HG02840 (cell line): ENCODE results near the gene HRAS.
A peak's percentile ranks its signal among the peaks of the same experiment; 100 is the strongest.

Experiments
- ATAC-seq: cut with Tn5 transposase; IDR thresholded peaks from one replicate; pipeline ENCODE4 v1.9.1; 2021; ENCODE audit warnings: mild to moderate bottlenecking, moderate library complexity, moderate number of reproducible peaks; ENCODE audit not compliant: unreplicated experiment, low FRiP score

The HRAS gene

DNA sequence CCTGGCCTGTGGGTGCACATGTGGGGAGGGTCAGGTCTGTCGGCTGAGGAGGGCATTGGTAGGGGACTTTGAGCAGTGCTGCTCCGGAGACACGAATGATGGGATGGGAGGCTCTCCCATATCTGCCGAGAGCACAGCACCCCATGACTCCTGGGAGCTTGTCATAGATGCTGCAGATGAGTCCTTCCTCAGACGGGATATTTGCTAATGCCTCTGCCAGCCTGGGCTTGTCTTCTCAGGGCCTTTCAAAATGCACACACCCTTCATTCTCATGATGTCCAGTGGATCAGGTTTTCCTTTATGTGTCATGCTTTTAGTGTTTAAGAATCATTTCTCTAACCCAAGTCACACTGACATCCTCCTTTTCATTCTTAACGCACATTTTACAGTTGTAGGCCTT, 20.2 kb downstream of the HRAS start:
- no peak for ATAC-seq

- ATAC-seq, result no peak
Observed at GRCh38 chr11:514606-515005, 20.8 kb downstream of the HRAS start.

DNA sequence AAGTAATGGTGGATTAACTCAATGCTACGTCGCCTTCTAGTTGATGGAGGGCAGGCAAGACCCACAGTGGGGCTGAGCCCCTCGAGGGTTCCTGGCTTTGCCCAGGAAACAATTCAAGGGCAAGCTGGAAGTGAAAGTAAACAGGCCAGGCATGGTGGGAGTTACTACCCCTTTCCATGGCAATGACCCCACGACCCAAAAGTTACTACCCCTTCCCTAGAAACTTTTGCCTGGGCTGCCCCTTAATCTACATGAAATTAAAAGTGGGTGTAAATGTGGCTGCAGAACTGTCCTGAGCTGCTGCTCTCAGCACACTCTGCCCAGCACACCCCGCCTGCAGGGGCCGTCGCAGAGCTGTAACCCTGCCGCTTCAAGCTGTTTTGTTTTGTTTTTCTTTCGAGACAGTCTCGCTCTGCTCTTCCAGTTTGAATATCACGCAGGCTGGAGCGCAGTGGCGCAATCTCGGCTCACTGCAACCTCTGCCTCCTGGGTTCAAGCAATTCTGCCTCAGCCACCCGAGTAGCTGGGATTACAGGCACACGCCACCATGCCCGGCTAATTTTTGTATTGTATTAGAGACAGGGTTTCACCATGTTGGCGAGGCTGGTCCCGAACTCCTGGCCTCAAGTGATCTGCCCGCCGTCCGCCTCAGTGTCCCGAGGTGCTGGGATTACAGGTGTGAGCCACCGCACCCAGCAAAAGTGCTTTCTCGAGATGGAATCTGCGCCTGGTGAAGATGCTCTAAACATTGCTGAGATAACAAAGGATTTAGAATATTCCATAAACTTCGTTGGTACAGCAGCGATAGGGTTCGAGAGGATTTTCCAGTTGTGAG, 22.4 kb downstream of the HRAS start:
- no peak for ATAC-seq

DNA sequence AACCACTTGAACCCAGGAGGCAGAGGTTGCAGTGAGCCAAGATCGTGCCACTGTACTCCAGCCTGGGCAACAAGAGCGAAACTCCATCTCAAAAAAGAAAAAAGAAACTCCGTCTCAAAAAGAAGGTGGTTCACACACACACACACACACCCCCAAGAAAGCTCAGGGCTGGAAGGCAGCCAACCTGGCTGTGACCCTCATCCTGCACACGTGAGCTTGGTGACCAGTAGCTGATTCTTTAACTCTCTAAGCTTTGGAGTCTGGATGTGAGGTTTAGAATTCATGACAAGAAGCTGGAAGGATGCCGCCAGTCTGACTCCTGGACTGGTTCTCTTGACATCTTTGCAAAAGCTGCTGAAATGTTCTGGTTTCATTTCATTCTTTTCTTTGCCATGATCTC, 26.4 kb downstream of the HRAS start:
- ATAC-seq, result no peak

DNA sequence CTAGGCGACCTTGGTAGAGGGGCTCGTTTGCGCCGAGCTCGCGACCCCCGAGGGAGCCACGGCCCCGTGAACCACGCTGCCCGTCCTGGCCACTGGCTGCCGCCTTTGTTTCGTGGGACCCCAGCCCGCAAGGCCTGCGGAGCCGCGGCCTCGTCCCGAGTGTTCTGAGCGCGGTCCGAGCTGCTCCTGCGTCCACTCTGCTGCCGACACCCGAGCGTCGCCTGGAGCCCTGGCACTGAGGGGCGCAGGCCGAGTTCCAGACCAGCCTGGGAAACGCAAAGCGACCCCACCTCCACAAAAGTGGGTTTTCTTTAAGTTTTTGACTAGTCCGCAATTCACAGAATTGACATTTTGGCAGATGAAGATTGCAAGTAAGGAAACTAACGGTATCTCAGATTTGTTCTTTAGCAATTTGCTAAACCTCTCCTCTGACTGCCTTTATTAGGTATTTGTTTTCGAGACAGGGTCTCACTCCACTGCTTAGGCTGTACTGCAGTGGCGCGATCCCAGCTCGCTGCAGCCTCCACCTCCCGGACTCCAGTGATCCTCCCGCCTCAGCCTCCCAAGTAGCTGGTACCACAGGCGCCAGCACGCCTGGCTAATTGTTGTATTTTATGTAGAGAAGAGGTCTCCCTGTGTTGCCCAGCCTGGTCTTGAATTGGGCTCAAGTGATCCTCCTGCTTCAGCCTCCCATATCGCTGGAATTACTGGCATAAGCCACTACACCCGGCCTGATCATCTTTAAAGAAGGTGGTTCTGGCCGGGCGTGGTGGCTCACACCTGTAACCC, 27.5 kb downstream of the HRAS start:
- ATAC-seq, result no peak

GRCh38 chr11:506995-507726, 28.2 kb downstream of the HRAS start, which contains the start of gene RNH1:
TSS of gene RNH1 (minus strand) at chr11:507242. CDS start at chr11:502162, 5,080 bp downstream.
- peak; percentile 43 for ATAC-seq

DNA sequence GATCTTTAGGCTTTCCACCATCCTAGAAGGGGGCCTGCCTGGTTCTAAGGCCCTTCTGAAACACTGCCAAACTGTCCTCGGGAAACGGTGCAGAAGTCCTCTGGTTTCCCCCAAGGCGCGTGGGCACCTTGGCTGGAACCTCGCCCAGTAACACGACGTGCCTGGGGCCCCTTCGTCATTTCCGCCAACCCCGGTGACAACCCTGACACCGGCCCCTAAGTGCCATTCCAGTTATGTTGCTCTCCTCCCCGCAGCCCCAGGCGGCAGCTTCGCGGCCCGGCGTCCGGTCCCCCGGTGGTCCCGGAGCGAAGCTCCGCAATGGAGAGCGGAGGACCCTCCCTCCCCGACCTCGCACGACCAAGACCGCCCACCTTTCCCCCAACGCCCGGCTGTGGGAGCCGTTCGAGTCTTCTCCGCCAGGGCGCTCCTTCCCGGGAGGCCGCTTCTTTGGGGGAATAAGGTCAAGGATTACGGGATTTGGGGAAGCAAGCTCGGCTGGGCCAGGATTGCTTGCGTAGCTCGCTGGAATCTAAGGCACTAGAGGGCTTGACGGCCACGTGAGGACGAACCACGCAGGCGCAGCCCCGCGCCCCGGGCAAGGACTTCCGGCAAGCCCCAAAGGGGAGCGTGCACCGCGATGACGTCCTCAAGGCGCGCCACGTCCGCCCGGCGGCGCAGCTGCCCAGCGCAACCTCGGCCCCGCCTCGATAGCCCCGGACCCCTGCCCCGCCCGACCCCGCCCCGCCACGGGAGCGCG, 29.0 kb downstream of the HRAS start:
- ATAC-seq, result peak; percentile 77

DNA sequence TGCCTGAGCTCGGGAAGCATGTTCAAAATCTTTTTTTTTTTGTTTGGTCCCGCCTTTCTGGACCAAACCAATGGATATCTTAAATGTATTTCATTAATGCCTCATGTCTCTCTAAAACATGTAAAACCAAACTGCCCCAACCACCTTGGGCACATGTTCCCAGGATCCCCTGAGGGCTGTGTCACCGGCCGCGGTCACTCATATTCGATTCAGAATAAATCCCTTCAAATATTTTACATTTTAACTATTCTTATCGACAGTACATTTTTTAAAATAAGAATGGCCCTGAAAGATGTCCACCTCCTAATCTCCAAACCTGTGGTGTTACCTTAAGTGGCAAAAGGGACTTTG, 30.4 kb downstream of the HRAS start:
- no peak for ATAC-seq

DNA sequence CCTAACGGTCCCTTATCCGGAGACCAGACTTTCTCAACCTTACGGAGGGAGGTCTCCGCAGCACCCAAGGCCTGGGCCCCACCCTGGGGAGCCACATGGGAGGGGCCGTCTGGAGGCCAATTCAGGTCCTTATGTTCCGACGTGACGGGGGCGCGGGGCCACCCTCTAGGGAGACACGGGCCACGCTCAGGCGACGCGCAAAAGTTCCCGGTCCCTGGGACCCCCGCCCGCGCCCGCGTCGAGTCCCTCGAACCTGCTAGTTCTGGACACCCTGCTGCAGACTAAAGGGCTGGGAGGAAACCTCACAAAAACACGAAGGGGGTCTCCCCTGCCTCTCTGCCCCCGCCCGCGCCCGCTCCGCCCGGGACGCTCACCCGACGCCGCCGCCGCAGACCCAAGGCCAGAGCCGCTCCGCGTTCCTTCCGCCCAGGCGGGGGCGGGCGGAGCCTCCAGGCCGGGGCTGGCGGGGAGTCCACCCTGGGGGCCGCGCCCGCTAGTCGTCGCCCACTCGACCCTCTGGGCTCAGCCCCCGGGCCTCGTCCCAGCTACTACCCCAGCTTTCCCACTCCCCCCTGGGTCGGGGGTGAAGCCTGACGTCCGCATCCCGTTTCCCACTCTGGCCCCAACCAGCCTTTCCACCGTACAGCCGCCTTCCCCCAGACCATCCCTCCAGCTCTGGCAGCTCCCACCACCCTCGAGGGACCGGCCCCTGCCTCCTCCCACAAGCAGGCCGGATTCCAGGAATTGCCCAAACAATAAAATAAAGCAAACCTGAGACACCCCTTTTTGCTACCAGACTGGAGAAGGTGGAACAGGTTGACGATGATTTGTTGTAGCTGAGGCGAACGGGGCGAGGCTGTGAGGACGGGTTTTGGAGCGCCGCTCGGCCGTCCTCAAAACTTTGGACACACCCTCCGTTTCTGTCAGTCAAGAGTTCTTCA, 31.1 kb downstream of the HRAS start:
- no peak for ATAC-seq

GRCh38 chr11:503179-503981, 32.0 kb downstream of the HRAS start:
- no peak for ATAC-seq

DNA sequence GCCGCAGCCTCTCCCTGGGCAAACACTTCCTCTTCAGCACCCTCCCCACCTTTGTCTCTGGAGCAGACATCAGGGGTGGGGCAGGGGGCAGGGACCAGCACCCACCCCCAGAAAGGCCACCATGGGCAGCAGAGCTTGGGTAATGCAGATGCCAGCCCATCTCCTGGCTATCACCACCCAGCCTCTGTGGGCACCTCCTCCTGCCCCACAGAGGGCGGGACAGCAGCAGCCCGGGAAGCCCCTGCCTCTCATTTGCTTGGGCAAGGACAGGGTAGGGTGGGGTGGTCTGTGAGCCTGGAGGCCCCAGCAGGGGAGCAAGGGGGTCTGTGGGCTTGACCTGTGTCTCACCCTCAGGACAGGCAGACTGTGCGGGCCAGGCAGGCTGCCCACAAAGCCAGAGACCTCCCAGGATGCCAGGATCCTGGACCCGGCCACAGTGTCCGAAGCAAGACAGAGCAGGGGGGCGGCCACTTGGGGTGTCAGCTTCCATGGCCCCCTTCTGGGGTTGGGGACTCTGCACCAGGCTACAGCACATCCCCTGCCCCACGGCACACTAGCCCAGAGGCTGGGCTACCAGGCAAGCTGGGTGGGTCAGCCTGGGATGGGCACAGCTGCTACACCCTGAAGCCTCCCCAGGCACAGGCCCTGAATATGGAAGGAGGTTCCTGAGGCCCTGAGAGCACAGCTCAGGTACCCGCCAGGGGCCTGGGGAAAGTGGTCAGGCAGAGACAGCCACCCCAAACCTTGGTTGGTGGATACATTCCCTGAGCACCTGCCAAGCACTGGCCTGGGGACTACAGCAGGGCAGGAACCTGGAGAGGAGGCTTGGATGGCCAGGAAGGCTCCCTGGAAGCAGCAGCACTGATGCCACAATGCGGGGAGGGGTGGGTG, 32.8 kb downstream of the HRAS start:
- ATAC-seq, result no peak

GRCh38 chr11:501683-502287, 33.6 kb downstream of the HRAS start:
- ATAC-seq, result no peak

- no peak for ATAC-seq
Observed at GRCh38 chr11:501001-501682, 34.2 kb downstream of the HRAS start.

- ATAC-seq, result no peak
Observed at GRCh38 chr11:499201-500076, 35.9 kb downstream of the HRAS start.

DNA sequence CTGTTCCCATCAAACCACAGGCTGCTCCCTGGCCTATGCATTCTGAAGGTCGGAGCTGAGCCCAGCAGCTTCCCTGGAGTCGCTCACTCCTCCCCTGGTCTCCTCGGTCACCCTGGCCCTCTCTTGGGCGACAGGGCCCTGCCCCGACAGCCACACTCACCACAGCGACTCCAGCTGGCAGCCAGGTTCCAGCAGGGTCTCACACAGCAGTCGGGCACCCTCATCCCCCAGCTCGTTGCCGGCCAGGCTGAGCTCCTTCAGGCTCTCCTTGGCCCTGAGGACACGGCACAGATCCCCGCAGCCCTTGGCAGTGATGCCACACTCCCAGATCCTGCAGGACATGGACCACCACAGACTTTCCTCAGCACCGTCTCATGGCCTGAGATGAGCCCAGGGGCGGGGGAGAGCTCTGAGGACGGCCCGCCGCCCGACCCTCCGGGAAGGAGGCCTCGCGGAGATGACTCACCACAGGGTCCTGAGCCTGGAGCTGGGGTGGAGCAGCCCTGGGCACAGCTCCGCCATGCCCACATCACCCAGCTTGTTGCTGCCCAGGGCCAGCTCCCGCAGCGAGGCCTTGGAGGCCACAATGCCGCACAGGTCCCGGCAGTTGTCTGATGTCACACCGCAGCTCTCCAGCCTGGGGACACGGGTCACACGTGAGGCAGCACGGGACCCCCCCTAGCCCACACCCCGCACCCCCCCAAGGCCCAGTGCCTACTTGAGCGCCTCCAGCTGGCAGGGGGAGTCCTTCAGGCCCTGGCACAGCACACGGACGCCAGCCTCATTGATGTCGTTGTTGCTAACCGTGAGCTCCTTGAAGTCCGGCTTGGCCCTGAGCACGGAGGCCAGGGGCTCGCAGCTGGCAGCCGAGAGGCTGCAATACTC, 36.8 kb downstream of the HRAS start:
- no peak for ATAC-seq
